Measurements from ENCODE around the gene GADD45GIP1.
"Not testable (repeated sequence)": the region's sequence is repeated elsewhere in the genome, so short reads cannot be mapped to it uniquely, and the experiment has no call there.

The GADD45GIP1 gene

GRCh38 chr19:12982648-12983047, 25.6 kb upstream of the GADD45GIP1 start:
- H3K27ac ChIP-seq: peak overlapping the region; percentile 36; the same call in 1 of the 2 replicates
- no peak for TF ChIP-seq ZFX (IDR thresholded peaks at IDR 0.05)
- TF ChIP-seq, protein P1, sequence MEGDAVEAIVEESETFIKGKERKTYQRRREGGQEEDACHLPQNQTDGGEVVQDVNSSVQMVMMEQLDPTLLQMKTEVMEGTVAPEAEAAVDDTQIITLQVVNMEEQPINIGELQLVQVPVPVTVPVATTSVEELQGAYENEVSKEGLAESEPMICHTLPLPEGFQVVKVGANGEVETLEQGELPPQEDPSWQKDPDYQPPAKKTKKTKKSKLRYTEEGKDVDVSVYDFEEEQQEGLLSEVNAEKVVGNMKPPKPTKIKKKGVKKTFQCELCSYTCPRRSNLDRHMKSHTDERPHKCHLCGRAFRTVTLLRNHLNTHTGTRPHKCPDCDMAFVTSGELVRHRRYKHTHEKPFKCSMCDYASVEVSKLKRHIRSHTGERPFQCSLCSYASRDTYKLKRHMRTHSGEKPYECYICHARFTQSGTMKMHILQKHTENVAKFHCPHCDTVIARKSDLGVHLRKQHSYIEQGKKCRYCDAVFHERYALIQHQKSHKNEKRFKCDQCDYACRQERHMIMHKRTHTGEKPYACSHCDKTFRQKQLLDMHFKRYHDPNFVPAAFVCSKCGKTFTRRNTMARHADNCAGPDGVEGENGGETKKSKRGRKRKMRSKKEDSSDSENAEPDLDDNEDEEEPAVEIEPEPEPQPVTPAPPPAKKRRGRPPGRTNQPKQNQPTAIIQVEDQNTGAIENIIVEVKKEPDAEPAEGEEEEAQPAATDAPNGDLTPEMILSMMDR (conservative IDR thresholded peaks at IDR 0.05): no peak

DNA sequence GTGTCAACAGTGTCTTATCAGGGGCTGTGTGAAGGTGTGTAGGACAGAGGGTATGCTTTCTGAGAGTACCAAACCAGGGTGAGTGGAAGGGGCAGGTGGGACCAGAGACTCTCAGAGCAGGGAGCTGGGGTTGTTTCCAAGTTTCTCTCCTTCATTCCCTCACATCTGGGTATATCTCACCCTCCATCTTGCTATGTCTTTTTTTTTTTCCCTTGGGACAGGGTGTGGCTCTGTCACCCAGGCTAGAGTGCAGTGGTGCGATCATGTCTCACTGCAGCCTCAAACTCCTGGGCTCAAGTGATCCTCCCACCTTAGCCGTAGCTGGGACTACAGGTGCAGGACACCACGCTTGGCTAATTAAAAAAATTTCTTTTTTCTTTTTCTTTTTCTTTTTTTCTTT, 23.0 kb upstream of the GADD45GIP1 start:
- no peak for TF ChIP-seq ZFX (IDR thresholded peaks at IDR 0.05)
- TF ChIP-seq, protein P1 (conservative IDR thresholded peaks at IDR 0.05): no peak

GRCh38 chr19:12976109-12976508, 19.1 kb upstream of the GADD45GIP1 start:
- not testable (repeated sequence) for H3K27ac ChIP-seq

More for the DNA sequence above, 23.0 kb upstream of the GADD45GIP1 start:
- H3K27ac ChIP-seq: no peak overlapping the region

- TF ChIP-seq, protein P1 (conservative IDR thresholded peaks at IDR 0.05): no peak
- no peak for TF ChIP-seq ZFX (IDR thresholded peaks at IDR 0.05)
- no peak overlapping the region for H3K27ac ChIP-seq
Observed at GRCh38 chr19:12975221-12975741, 18.3 kb upstream of the GADD45GIP1 start.

GRCh38 chr19:12974301-12975220, 17.5 kb upstream of the GADD45GIP1 start:
- no peak overlapping the region for H3K27ac ChIP-seq
- TF ChIP-seq, protein P1 (conservative IDR thresholded peaks at IDR 0.05): no peak
- no peak for TF ChIP-seq ZFX (IDR thresholded peaks at IDR 0.05)

- TF ChIP-seq ZFX (IDR thresholded peaks at IDR 0.05): no peak
- TF ChIP-seq, protein P1 (conservative IDR thresholded peaks at IDR 0.05): no peak
- no peak overlapping the region for H3K27ac ChIP-seq
Observed at GRCh38 chr19:12973236-12973635, 16.2 kb upstream of the GADD45GIP1 start.

GRCh38 chr19:12970070-12970820, 13.2 kb upstream of the GADD45GIP1 start:
- H3K27ac ChIP-seq: no peak overlapping the region
- TF ChIP-seq, protein P1 (conservative IDR thresholded peaks at IDR 0.05): no peak
- no peak for TF ChIP-seq ZFX (IDR thresholded peaks at IDR 0.05)
